MCF 10A (cell line): ENCODE results near the gene CCR6. TPM values are rescaled to one million over a fixed set of nuclear protein-coding genes. Genes with fewer than 3 reads are reported as not detected.
"Not testable (repeated sequence)": the region's sequence is repeated elsewhere in the genome, so short reads cannot be mapped to it uniquely, and the experiment has no call there.

Experiments
- BruUV-seq: library from RNA; stranded (reverse); fragments of 400-500 nt; replicated peaks from 2 replicates; lab custom pipeline; 2021; lab: Mats Ljungman, UMichigan
- CTCF ChIA-PET: fragments of 300-600 bp; sonication (Branson Sonifier 250); formaldehyde crosslinking; extraction: SDS; loops from one replicate; lab custom pipeline; 2021; ENCODE audit warnings: antibody characterized with exemption, inconsistent platforms; lab: Yijun Ruan, JAX
- POLR2A ChIA-PET: fragments of 300-600, 350-650 bp; sonication (Branson Sonifier 250); formaldehyde crosslinking; extraction: SDS; loops from one replicate; lab custom pipeline; 2020; ENCODE audit warnings: antibody characterized with exemption, inconsistent platforms; lab: Yijun Ruan, JAX
- DNase-seq: peaks from one replicate; pipeline ENCODE4 v3.0.0-alpha.2; 2018; ENCODE audit not compliant: unreplicated experiment
- H3K27ac Mint-ChIP-seq: one replicate; pipeline ENCODE4 v1.8.0; 2022; ENCODE audit warnings: mild to moderate bottlenecking, low read depth, mixed read lengths; ENCODE audit not compliant: unreplicated experiment
- H3K27me3 Mint-ChIP-seq: one replicate; pipeline ENCODE4 v1.8.0; 2022; ENCODE audit warnings: mixed read lengths; ENCODE audit not compliant: insufficient read depth, unreplicated experiment
- H3K36me3 Mint-ChIP-seq: one replicate; pipeline ENCODE4 v1.8.0; 2022; ENCODE audit warnings: mild to moderate bottlenecking, moderate library complexity, mixed read lengths; ENCODE audit not compliant: insufficient read depth, unreplicated experiment
- H3K4me1 Mint-ChIP-seq: one replicate; pipeline ENCODE4 v1.8.0; 2022; ENCODE audit warnings: mixed read lengths; ENCODE audit not compliant: insufficient read depth, unreplicated experiment
- H3K4me3 Mint-ChIP-seq: one replicate; pipeline ENCODE4 v1.8.0; 2022; ENCODE audit warnings: mild to moderate bottlenecking, moderate library complexity, mixed read lengths; ENCODE audit not compliant: unreplicated experiment
- H3K9me3 Mint-ChIP-seq: one replicate; pipeline ENCODE4 v1.8.0; 2022; ENCODE audit warnings: mixed read lengths; ENCODE audit not compliant: unreplicated experiment
- CTCF ChIP-seq: fragments of 200-600 bp; IDR thresholded peaks from one replicate; pipeline ENCODE4 v1.8.0; 2022; ENCODE audit warnings: antibody characterized with exemption, mild to moderate bottlenecking; ENCODE audit not compliant: unreplicated experiment
- intact Hi-C: fragments of 100-400 bp; cut with micrococcal nuclease; formaldehyde crosslinking; loops from 2 replicates; pipeline ENCODE4 v1.14.1; 2022
- total RNA-seq: library from RNA; stranded (reverse); gene quantifications from 2 replicates; pipeline ENCODE4 v1.2.3, GENCODE V29; 2022

CCR6 gene
- total RNA-seq, 1 experiment from 2014 or later = not detected

- no peak for TF ChIP-seq CTCF
- no peak for DNase-seq
- Mint-ChIP-seq H3K4me1 (no peaks in the 10 kb centered on the region), H3K27me3 (peaks cover 51% of the 10 kb centered on the region), H3K4me3 (no peak overlapping the region), H3K27ac (no peak overlapping the region), H3K9me3 (peaks cover 8% of the 10 kb centered on the region), H3K36me3 (no peaks in the 10 kb centered on the region)
- CTCF ChIA-PET = no interaction called here
- intact Hi-C loops = no loop called here
- POLR2A ChIA-PET = interaction anchor here (1.1 kb wide), 1 partner anchor 22 kb away, joined by 3 read pairs; no protein-coding TSS in a partner anchor
- no TSS peak for BruUV-seq
Observed at GRCh38 chr6:167165858-167166471, 43.1 kb downstream of the CCR6 start.

- H3K9me3 Mint-ChIP-seq, POLR2A ChIA-PET, H3K36me3 Mint-ChIP-seq, H3K27ac Mint-ChIP-seq, BruUV-seq, intact Hi-C loops, H3K4me3 Mint-ChIP-seq, CTCF ChIA-PET, H3K4me1 Mint-ChIP-seq, DNase-seq: not testable (repeated sequence)
- peaks cover 68% of the 10 kb centered on the region for H3K27me3 Mint-ChIP-seq
Observed at GRCh38 chr6:167167699-167168098, 44.8 kb downstream of the CCR6 start.

- H3K27ac Mint-ChIP-seq, H3K4me1 Mint-ChIP-seq, H3K36me3 Mint-ChIP-seq, intact Hi-C loops, CTCF ChIA-PET, BruUV-seq, POLR2A ChIA-PET, H3K4me3 Mint-ChIP-seq, DNase-seq, H3K9me3 Mint-ChIP-seq: not testable (repeated sequence)
- peaks cover 72% of the 10 kb centered on the region for H3K27me3 Mint-ChIP-seq
Observed at GRCh38 chr6:167168296-167168695, 45.4 kb downstream of the CCR6 start.

GRCh38 chr6:167169867-167170266 lies 47.0 kb downstream of the CCR6 start:
- H3K36me3 Mint-ChIP-seq, intact Hi-C loops, BruUV-seq, H3K4me1 Mint-ChIP-seq, H3K4me3 Mint-ChIP-seq, H3K27ac Mint-ChIP-seq, POLR2A ChIA-PET, DNase-seq, CTCF ChIA-PET, H3K9me3 Mint-ChIP-seq: not testable (repeated sequence)
- peaks cover 65% of the 10 kb centered on the region for H3K27me3 Mint-ChIP-seq

- CTCF ChIA-PET = interaction anchor here (0.6 kb wide), 1 partner anchor 225 kb away, joined by 3 read pairs; no protein-coding TSS in a partner anchor
- H3K4me1 Mint-ChIP-seq, DNase-seq, BruUV-seq, H3K36me3 Mint-ChIP-seq, H3K4me3 Mint-ChIP-seq, POLR2A ChIA-PET, intact Hi-C loops, H3K9me3 Mint-ChIP-seq, H3K27ac Mint-ChIP-seq: not testable (repeated sequence)
- H3K27me3 Mint-ChIP-seq = peaks cover 50% of the 10 kb centered on the region
Observed at GRCh38 chr6:167171300-167171699, 48.4 kb downstream of the CCR6 start.

- H3K27ac Mint-ChIP-seq, intact Hi-C loops, H3K9me3 Mint-ChIP-seq, H3K4me1 Mint-ChIP-seq, CTCF ChIA-PET, H3K4me3 Mint-ChIP-seq, H3K36me3 Mint-ChIP-seq, BruUV-seq, DNase-seq, POLR2A ChIA-PET: not testable (repeated sequence)
- H3K27me3 Mint-ChIP-seq = peaks cover 46% of the 10 kb centered on the region
Observed at GRCh38 chr6:167172011-167172410, 49.1 kb downstream of the CCR6 start.

GRCh38 chr6:167177271-167177670 lies 54.4 kb downstream of the CCR6 start:
- DNase-seq, H3K27ac Mint-ChIP-seq, intact Hi-C loops, H3K36me3 Mint-ChIP-seq, H3K9me3 Mint-ChIP-seq, CTCF ChIA-PET, BruUV-seq, H3K4me1 Mint-ChIP-seq, H3K4me3 Mint-ChIP-seq, POLR2A ChIA-PET: not testable (repeated sequence)
- peaks cover 22% of the 10 kb centered on the region for H3K27me3 Mint-ChIP-seq

GRCh38 chr6:167178896-167179655 lies 56.2 kb downstream of the CCR6 start:
- not testable (repeated sequence) for H3K9me3 Mint-ChIP-seq

More at GRCh38 chr6:167178896-167179655, 56.2 kb downstream of the CCR6 start:
- H3K27ac Mint-ChIP-seq, H3K4me1 Mint-ChIP-seq, BruUV-seq, H3K36me3 Mint-ChIP-seq, CTCF ChIA-PET, H3K4me3 Mint-ChIP-seq, DNase-seq, intact Hi-C loops, POLR2A ChIA-PET: not testable (repeated sequence)
- H3K27me3 Mint-ChIP-seq = peaks cover 14% of the 10 kb centered on the region
